Activated naive CD4-positive, alpha-beta T cell treated with Interleukin-2 at 50 U/mL for 16 hours (primary cell): ENCODE measurements around the gene WDTC1.
"Not testable (repeated sequence)": the region's sequence is repeated elsewhere in the genome, so short reads cannot be mapped to it uniquely, and the experiment has no call there.

ENCODE experiments used
- DNase-seq: peaks from one replicate; pipeline ENCODE4 v3.0.0-alpha.2; 2020

WDTC1 gene

GRCh38 chr1:27253596-27253995 is 19.2 kb downstream of the WDTC1 start:
- DNase-seq = no peak

- DNase-seq = no peak
These were observed 20.7 kb downstream of the WDTC1 start for GRCh38 chr1:27255136-27255535.

- DNase-seq = no peak
These were observed 22.7 kb downstream of the WDTC1 start for GRCh38 chr1:27257155-27257554.

- DNase-seq = no peak
These were observed 24.2 kb downstream of the WDTC1 start for GRCh38 chr1:27258598-27258997.

GRCh38 chr1:27267153-27267552 is 32.7 kb downstream of the WDTC1 start:
- no peak for DNase-seq

GRCh38 chr1:27269276-27269675 is 34.8 kb downstream of the WDTC1 start:
- no peak for DNase-seq

- DNase-seq = no peak
These were observed 39.8 kb downstream of the WDTC1 start for GRCh38 chr1:27274204-27274603.

GRCh38 chr1:27275696-27276095 is 41.3 kb downstream of the WDTC1 start:
- DNase-seq = no peak

GRCh38 chr1:27284425-27285273 is 50.2 kb downstream of the WDTC1 start:
- peak; percentile 85 for DNase-seq

GRCh38 chr1:27285274-27285660 is 50.8 kb downstream of the WDTC1 start:
- no peak for DNase-seq

GRCh38 chr1:27285821-27286220 is 51.4 kb downstream of the WDTC1 start:
- DNase-seq = not testable (repeated sequence)

- not testable (repeated sequence) for DNase-seq
These were observed 54.7 kb downstream of the WDTC1 start for GRCh38 chr1:27289125-27289524.

- DNase-seq = no peak
These were observed 56.1 kb downstream of the WDTC1 start for GRCh38 chr1:27290581-27290980.

GRCh38 chr1:27292106-27292505 is 57.7 kb downstream of the WDTC1 start:
- no peak for DNase-seq

GRCh38 chr1:27293915-27294314 is 59.5 kb downstream of the WDTC1 start:
- DNase-seq = no peak

- peak; percentile 73 for DNase-seq
These were observed 62.4 kb downstream of the WDTC1 start for GRCh38 chr1:27296773-27297291.

- DNase-seq = no peak
These were observed 63.5 kb downstream of the WDTC1 start for GRCh38 chr1:27297903-27298302.

GRCh38 chr1:27298632-27299384 is 64.4 kb downstream of the WDTC1 start:
- DNase-seq = no peak

- no peak for DNase-seq
These were observed 65.2 kb downstream of the WDTC1 start for GRCh38 chr1:27299385-27300271.

GRCh38 chr1:27300341-27301051 is 66.1 kb downstream of the WDTC1 start:
- peak; percentile 78 for DNase-seq

GRCh38 chr1:27301052-27301422 is 66.6 kb downstream of the WDTC1 start:
- no peak for DNase-seq

- DNase-seq = no peak
These were observed 67.3 kb downstream of the WDTC1 start for GRCh38 chr1:27301582-27302199.
